D721Med (cell line): ENCODE data around the gene NUP50.

Source experiments
- DNase-seq: peaks from one replicate; pipeline ENCODE4 v3.0.0; 2011; ENCODE audit warnings: low spot score; ENCODE audit not compliant: insufficient read length
- FAIRE-seq: peaks from 2 replicates; lab custom pipeline; 2011; peaks lifted over from hg19 to GRCh38; lab: Jason Lieb, UNC
- CTCF ChIP-seq: IDR thresholded peaks from 2 replicates; pipeline ENCODE4 v1.5.1; 2012; ENCODE audit warnings: mild to moderate bottlenecking, control low read depth; ENCODE audit not compliant: insufficient read depth; ENCODE audit errors: missing control alignments

Gene NUP50, protein sequence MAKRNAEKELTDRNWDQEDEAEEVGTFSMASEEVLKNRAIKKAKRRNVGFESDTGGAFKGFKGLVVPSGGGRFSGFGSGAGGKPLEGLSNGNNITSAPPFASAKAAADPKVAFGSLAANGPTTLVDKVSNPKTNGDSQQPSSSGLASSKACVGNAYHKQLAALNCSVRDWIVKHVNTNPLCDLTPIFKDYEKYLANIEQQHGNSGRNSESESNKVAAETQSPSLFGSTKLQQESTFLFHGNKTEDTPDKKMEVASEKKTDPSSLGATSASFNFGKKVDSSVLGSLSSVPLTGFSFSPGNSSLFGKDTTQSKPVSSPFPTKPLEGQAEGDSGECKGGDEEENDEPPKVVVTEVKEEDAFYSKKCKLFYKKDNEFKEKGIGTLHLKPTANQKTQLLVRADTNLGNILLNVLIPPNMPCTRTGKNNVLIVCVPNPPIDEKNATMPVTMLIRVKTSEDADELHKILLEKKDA

GRCh38 chr22:45163451-45164269, at the start of gene NUP50:
Gene NUP50, plus strand, starts transcription at chr22:45163925. Its CDS starts 4,253 bp downstream, at chr22:45168178.
- no peak for FAIRE-seq
- DNase-seq, result peak; percentile 60
- TF ChIP-seq CTCF, result no peak

DNA sequence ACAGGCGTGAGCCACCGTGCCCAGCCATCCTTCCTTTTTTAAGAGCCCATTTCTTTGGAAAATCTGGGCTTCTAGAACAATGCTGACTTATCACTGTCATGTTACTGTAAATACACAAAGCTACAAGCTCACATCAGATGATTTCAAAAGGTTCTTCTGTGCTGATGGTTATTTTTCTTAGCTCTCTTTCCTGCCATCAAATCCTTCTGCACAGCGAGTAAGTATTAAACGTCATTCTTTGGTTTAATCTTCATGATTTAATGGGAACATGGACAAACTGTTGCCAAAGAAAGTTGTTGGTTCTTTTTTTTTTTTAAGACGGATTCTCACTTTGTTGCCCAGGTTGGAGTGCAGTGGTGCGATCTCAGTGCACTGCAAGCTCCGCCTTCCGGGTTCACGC, 43.3 kb upstream of the NUP50 start:
- DNase-seq, result no peak
- TF ChIP-seq CTCF, result no peak
- FAIRE-seq, result no peak

- DNase-seq (no peak), FAIRE-seq (no peak)
- no peak for TF ChIP-seq CTCF
Measured at GRCh38 chr22:45120931-45121330, 42.8 kb upstream of the NUP50 start.

DNA sequence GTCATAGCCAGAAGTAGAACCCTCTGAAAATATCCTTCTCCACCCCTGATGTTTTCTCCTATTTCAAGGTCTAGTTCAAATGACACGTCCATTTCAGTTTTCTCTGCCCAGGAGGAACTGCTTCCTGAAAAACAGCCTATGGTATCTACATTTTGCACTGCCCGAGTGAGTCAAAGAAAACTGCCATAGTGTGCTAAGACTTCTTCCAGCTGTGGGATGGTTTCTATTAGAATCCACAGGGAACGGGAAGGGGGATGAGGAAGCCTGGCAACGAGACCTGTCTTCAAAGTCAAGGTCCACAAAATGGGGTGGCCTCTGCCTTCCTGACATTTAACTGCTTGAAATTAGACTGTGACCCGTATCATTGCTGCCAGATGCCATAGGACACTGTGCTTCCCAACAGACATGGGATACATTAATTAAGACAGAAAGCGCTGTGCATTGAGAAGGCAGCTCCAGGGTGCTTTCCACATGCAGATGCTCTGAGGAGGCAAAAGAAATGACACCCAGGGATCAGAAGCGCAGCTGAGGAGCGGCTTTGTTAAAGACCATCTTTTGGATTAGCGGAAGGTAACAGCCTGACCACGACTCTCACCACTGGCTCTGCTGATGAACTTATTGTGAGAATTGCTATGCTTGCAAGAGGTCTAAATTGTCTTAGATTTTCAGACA, 39.4 kb upstream of the NUP50 start:
- DNase-seq (no peak), FAIRE-seq (no peak)
- TF ChIP-seq CTCF, result no peak

DNA sequence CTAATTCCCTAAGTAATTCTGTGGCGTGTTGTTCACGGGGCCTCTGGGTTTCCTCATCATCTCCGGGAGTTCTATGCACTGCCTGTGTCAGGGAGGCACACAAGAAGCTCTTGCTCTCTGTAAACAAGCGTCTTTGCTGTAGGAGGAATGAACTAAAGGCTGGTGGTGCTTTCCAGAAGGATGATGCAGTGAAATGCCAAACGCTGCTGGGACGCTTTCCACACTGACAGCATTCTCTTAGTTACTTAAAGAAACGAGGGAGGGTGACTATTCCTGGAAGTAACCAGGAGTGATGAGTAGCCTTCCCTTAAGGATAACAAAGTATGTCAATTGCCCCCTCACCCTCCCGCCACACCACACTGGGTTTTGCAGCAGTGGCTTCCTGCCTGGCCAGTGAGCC, 38.5 kb upstream of the NUP50 start:
- TF ChIP-seq CTCF, result no peak
- no peak for FAIRE-seq
- DNase-seq, result no peak

DNA sequence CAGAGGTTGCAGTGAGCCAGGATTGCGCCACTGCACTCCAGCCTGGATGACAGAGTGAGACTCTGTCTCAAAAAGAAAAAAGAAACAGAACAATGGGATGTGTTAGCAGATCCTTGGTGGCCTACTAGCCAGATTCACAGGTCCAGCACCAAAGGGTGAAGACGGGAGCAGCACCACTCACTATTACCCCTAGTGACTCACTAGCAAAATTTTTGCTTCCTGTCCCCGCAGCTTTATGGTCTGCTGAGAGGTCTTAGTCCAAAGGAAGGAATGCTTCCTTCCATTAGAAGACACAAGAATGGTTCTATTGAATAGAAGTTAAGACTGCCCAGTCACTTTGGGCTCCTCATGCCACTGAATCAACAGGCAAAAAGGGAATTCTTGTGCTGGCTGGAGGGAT, 35.9 kb upstream of the NUP50 start:
- FAIRE-seq (no peak), DNase-seq (no peak)
- TF ChIP-seq CTCF, result no peak
